ENCODE measurements around the gene TMEM18.

Gene TMEM18

DNA sequence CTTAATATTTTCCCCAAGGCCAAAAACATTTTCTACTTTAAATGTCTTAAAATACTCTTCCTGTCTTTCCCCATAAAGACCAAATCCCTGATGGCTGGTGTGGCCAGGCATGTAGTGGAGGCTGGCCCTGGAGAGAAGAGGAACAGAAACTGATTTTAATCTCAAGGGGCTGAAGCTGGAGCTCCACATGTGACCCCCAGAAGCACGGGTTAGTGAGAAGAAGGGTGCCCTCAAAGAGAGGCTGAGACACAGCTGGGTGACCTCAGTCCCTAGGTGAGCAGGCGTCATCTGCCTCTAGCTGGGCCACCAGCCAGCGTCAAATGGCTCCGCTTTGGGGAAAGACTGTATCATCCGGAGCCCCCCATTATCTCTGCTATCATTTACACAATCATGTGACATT is 19.3 kb upstream of the TMEM18 start:
- CTCF ChIA-PET: no interaction called here

DNA sequence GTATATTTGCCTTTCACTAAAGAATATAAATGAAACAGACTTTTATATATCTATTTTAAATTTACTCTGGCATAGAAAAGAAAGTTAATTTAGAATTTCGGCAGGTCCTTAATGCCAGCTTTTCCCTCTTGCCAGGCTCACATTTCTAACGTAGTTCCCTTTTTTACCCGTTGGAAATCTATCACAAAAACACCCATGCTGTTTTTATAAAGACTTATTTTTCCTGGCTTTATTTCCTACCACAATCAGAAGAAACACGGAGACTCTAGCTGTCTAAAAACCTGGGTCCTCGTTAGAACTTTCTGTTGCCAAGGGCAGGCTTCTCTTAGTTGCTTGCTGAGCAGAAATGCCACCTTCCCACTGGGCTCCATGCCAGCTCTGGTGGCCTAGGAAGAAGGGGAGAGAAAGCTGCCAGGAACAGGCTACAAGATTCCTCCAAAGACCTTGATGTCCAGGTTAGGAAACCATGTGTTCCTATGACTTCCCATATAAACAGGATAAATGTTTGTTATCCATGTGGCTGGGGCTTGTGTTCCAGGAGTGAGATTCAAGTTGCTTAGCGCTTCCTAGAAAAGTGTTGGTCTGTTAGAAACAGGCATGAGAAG is 17.8 kb upstream of the TMEM18 start:
- TF ChIP-seq, protein P1, sequence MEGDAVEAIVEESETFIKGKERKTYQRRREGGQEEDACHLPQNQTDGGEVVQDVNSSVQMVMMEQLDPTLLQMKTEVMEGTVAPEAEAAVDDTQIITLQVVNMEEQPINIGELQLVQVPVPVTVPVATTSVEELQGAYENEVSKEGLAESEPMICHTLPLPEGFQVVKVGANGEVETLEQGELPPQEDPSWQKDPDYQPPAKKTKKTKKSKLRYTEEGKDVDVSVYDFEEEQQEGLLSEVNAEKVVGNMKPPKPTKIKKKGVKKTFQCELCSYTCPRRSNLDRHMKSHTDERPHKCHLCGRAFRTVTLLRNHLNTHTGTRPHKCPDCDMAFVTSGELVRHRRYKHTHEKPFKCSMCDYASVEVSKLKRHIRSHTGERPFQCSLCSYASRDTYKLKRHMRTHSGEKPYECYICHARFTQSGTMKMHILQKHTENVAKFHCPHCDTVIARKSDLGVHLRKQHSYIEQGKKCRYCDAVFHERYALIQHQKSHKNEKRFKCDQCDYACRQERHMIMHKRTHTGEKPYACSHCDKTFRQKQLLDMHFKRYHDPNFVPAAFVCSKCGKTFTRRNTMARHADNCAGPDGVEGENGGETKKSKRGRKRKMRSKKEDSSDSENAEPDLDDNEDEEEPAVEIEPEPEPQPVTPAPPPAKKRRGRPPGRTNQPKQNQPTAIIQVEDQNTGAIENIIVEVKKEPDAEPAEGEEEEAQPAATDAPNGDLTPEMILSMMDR (IDR thresholded peaks at IDR 0.05; ENCODE audit: insufficient read depth, low read length, missing control alignments): no peak
- no peak for DNase-seq (ENCODE audit: low read depth, low spot score)
- ChIA-PET CTCF (no interaction called here), POLR2A (no interaction called here)
- no peak overlapping the region for H3K4me3 ChIP-seq (ENCODE audit: low read depth, low read length)

More for the DNA sequence above, 19.3 kb upstream of the TMEM18 start:
- no peak for DNase-seq (ENCODE audit: low read depth, low spot score)
- no peak overlapping the region for H3K4me3 ChIP-seq (ENCODE audit: low read depth, low read length)
- POLR2A ChIA-PET: no interaction called here
- TF ChIP-seq, protein P1 (IDR thresholded peaks at IDR 0.05; ENCODE audit: insufficient read depth, low read length, missing control alignments): no peak

DNA sequence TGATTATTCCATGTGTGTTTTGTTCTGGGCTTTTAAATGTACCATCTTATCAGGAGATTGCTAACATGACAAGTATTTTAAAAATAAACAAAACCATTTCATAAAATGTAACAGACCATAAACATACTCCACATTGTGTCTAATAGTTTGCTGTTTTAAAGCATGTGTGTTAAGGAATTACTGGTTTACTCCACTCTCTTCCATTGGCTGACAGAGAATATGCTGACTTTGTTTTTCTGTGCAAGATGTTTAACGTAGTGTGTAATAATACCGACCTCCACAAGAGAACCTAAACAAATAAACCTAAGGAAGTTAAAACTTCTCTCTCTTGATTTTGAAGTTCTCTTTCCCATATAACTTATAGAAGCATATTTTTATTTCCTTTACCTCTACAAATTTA is 17.0 kb upstream of the TMEM18 start:
- CTCF ChIA-PET: no interaction called here
- POLR2A ChIA-PET: no interaction called here
- TF ChIP-seq, protein P1 (IDR thresholded peaks at IDR 0.05; ENCODE audit: insufficient read depth, low read length, missing control alignments): no peak

GRCh38 chr2:693606-694005 is 16.4 kb upstream of the TMEM18 start:
- no peak overlapping the region for H3K4me3 ChIP-seq (ENCODE audit: low read depth, low read length)
- DNase-seq (ENCODE audit: low read depth, low spot score): no peak
- TF ChIP-seq, protein P1 (IDR thresholded peaks at IDR 0.05; ENCODE audit: insufficient read depth, low read length, missing control alignments): no peak
- CTCF ChIA-PET: no interaction called here
- POLR2A ChIA-PET: no interaction called here

More for the DNA sequence above, 17.0 kb upstream of the TMEM18 start:
- DNase-seq (ENCODE audit: low read depth, low spot score): no peak
- no peak overlapping the region for H3K4me3 ChIP-seq (ENCODE audit: low read depth, low read length)

DNA sequence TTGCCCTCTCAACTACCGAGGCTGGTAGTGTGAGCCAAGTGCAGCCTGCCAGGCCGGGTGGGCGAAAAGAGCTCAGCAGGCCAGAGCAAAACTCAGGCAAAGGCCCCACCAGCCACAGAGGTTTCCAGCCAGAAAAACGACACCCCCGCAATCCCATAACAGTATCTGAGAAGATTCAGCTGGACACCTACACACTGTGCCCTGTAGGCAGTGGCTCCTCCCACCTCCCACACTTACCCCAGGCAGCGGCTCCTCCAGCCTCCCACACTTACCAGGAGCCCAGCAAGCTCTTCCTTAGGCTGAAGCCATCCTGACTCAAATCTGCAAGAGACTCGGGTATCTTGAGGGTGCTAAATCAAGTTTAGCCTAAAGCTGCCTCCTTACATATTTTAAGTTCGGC is 15.6 kb upstream of the TMEM18 start:
- DNase-seq (ENCODE audit: low read depth, low spot score): no peak
- CTCF ChIA-PET: no interaction called here
- H3K4me3 ChIP-seq (ENCODE audit: low read depth, low read length): no peak overlapping the region
- TF ChIP-seq, protein P1 (IDR thresholded peaks at IDR 0.05; ENCODE audit: insufficient read depth, low read length, missing control alignments): no peak
- POLR2A ChIA-PET: no interaction called here

- no peak overlapping the region for H3K4me3 ChIP-seq (ENCODE audit: low read depth, low read length)
- DNase-seq (ENCODE audit: low read depth, low spot score): no peak
- ChIA-PET POLR2A (no interaction called here), CTCF (no interaction called here)
- TF ChIP-seq, protein P1 (IDR thresholded peaks at IDR 0.05; ENCODE audit: insufficient read depth, low read length, missing control alignments): no peak
Observed at GRCh38 chr2:691821-692761, 14.9 kb upstream of the TMEM18 start.

All from AG04449 (cell line).